Hematopoietic multipotent progenitor cell treated with erythropoietin and hydrocortisone succinate and interleukin-3 and kit ligand, for 4 days (in vitro differentiated cells): ENCODE data around the gene SLC25A2.

ENCODE experiments used
- DNase-seq: peaks from one replicate; pipeline ENCODE4 v3.0.0-alpha.2; 2015

The SLC25A2 gene

DNA sequence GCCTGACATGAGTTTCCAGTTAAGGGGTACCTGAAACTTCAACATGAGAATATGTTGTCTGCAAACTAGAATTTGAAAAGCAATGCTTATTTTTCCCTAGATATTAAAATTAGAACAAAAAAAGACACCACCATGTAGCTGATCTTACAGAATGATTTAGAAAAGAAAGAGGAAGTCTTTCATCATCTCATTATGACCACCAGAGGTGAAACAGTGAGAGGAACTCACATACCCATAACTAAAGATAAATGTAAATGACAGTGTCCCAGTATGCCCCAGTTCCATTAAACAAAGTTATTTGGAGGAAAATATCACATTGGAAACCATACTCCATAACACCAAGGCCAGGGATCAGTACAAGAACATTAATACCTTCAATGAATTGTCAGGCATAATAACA, 9.9 kb upstream of the SLC25A2 start:
- DNase-seq: peak; percentile 28

DNA sequence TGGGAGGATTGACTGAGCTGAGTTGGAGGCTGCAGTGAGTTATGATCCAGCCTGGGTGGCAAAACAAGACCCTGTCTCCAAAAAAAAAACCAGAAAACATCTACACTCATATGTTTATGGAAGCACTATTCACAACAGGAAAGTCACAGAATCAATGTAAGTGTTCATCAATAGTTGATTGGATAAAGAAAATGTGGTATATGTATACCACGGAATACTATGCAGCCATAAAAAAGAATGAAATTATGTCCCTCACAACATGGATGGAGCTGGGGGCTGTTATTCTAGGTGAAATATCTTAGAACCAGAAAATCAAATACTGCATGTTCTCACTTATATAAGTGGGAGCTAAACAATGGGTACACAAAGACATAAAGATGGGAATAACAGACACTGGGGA, 2.8 kb upstream of the SLC25A2 start:
- no peak for DNase-seq

DNA sequence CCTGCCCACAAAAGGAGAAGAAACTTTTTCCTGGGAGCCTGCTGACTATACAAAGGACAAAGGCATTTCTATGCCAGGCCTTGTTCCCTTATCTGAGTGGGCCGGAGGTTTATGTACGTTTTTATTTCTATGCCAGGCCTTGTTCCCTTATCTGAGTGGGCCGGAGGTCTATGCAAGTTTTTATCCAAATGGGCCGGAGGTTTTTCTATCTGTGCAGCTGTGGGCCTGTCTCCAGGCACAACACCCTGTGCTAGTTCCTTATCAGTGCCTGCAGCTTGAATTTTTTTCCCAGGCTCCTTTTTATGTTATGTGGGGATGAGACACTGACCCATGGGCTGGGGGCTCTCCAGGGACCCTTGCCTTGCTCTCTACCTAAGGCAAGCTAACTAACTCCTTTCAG, 5.5 kb downstream of the SLC25A2 start:
- peak; percentile 14 for DNase-seq

DNA sequence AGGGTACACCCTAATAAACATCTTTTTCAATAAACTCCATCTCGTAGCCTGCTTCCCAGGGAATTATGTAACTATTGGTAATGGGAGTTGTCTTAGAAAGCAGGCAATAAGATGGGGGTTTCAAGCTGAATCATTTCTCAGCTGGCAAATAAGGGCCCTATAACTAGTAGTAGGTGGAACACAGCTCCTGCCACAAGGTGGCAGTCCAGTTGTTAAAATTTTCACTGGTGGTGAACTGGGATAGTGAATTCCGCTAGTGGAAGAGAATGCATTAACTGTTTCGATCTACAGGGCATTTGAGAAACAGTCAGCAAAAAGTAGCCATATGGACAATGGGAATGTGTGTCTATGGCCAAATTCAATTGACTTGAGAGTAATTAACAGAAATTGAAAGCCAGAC, 30.9 kb downstream of the SLC25A2 start:
- peak; percentile 1 for DNase-seq

DNA sequence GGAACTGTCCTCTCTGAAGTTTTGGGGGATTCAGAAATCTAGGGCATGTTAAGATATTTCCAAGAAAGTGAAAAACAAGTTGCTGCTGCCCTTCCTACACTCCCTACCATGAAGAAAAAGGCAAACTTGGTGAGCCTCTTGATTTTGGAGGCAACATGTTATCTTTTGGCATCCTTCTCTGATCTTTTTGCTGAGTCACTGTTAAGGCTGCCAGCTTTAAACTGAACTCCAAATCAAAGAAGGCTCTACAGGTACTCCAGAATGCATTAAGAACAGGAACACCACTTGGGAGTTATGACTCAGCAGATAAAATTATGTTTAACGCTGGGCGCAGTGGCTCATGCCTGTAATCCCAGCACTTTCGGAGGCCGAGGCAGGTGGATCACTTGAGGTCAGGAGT, 34.7 kb downstream of the SLC25A2 start:
- no peak for DNase-seq

DNA sequence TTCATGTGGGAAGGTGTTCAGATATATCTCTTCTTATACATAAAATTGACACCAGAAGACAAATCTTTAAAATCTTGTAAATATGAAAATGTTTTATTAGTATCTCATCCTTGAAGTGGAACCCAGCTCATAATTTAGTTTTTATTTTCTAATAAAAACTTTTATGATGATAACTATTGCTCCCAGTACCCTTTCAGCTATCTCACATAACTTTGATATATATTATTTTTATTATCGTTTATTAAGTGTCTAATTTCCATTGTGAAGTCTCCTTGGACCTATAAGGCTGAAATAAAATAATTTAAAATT, 42.7 kb downstream of the SLC25A2 start:
- no peak for DNase-seq

DNA sequence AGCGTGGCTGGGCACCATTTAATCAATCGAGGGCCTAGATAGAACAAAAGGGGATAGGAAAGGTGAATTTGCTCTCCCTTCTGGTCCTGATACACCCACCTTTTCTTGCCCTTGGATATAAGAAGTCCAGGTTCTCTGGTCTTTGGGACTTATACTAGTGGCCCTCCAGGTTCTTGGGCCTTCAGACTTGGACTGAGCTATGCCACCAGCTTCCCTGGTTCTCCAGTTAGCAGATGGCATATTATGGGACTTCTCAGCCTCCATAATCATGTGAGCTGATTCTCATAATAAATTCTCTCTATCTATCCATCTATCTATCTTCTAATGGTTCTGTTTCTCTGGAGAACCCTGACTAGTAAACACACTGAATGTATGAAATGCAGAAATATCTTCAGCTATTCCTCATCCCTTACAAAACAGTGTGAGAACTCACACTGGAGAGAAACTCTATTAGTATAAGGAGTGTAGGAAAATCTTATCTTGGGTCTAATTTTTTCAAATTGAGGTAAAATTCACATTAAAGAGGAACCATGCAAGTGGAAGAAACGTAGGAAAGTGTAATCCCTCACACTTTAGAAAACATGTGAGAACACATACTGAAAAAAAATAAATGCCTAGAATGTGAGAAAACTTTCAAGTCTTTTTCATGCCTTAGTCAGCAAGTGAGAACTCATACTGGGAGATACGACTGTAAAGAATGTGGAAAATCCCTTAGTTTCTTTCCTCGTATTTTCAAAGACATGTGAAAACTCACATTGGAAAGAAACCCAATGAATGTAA, 43.2 kb downstream of the SLC25A2 start:
- peak; percentile 22 for DNase-seq

DNA sequence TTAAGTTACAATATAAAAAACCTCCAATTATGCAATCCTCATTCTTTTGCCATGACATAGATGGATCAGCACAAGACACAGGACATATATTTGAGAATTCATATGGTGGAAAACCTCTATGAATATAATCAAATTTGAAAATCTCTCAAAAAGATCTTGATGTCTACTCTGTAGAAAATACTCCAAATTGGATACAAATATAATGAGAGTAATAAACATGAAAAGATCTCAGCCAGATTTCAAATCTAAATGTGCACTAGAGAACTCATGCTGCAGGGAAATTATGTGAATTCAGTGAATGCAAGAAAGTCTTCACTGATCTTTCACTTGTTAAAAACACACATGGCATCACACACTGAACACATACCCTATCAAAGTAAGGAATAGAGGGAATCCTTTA, 44.9 kb downstream of the SLC25A2 start:
- DNase-seq: no peak

DNA sequence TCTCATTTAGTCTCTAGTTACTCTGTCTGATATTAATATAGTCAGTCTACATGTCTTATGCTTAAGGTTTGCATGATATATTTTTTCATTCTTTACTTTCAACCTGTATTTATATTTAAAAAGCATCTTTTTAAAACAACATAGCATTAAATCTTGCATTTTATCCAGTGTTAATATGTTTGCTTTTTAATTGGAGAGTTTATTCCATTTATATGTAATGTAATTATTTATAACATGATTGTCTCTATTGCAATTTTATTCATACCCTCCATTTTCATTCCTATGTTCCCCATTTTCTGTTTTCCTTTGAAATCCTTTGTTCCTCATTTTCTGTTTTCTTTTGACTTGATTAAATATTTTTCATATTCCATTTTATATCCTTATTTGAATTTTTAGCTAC, 45.4 kb downstream of the SLC25A2 start:
- no peak for DNase-seq
